DMS79 treated with DMSO at 0.1 percent for 48 hours (cell line): Measurements from ENCODE around the gene LYSMD3.
A peak's percentile ranks its signal among the peaks of the same experiment; 100 is the strongest.

Source experiments
- DNase-seq: peaks from one replicate; lab custom pipeline; 2025; lab: John Stamatoyannopoulos, UW

The LYSMD3 gene

DNA sequence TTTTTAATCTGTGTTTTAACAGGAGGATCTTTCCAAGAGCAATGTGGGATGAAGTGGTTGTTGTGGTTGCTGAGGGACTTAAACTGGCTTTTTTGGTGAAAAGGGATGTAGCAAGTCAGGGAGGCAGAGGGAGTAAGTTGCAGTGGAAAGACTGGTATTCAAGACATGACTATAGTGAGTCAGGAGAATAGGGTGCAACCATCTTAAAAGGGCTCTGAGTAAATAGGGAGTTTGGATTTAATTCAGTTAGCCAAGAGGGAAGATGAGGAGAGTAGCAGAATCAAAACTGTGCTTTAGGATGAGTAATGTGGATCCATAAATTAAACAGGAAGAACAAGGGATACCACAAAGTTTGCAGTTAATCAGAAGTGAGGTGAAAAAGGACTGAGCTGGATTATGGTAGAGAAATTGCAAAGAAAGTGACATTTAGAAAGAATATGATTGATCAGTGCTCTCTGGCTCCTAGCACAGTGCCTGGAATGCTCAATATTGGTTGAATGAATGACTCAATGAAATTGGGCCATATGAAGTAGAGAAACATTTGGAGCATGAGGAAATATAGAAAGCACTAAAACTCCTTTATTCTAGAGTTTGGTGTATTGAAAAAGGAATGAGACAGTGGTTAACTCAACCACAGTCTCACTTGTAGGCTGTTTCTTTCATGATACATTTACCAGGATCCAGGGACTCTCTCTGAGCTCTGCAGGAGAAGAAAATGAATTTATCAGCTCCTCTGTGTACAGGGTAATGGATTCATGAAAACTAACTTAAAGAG lies 49.6 kb downstream of the LYSMD3 start:
- no peak for DNase-seq

DNA sequence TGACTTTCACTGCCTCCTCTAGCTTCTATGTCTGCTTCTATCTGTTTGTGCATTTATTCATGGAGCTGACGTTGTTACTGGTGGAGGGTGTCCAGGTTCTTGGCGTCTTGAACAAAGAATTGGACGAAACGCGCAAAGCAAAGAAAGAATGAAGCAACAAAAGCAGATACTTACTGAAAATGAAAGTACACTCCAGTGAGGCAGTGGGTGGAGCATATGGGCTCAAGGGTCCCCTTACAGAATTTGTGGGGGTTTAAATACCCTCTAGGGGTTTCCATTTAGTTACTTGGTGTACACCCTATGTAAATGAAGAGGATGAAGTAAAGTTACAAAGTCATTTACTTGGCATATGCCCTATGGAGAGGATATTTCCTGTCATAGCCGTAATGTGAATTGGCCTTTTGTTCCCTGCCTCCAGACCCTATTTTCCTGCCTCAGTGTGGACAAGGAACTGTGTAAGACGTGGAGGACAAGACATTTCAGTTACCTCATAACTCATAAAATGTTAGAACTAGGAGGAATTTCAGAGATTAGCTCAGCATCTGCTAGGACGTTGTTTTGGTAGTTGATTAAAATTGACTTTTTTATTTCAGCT lies 51.7 kb downstream of the LYSMD3 start:
- DNase-seq: peak; percentile 29

DNA sequence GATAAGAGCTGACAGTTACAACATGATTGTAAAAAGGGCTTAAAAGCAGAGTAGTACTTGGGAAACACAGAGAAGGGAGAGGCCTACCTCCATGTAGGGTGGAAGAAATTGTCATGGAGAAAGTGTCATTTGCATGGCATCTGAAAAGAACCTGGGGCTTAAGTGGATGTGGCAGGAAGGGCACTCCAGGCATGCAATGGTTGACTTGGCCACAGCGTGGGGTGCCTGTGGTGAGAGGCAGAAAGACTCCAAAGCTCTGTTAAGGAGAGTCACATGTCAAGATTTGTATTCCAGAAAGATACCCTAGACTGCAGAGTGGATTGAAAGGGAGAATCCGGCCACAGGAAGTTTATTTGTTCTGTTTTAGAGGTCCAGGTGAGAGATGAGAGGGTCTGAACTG lies 52.3 kb downstream of the LYSMD3 start:
- peak; percentile 48 for DNase-seq

DNA sequence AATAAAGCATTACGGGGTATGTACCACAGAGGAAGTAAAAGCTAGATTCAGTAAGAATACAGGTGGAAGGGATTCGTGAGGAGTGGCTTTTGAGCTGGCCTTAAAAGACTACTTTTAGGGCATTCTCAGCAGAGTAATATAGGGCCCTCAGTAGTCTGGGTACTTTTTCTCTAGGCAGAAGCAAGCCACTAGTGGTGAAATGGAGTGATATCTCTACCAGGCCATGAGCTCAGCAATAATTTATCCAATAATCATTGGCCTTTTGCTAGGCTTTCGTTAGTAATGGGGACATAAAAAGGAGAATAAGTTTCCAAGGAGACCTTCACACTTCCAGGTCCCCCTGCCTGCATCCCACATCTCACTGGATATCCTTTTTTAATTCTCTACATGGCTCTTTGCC lies 53.0 kb downstream of the LYSMD3 start:
- DNase-seq: no peak

DNA sequence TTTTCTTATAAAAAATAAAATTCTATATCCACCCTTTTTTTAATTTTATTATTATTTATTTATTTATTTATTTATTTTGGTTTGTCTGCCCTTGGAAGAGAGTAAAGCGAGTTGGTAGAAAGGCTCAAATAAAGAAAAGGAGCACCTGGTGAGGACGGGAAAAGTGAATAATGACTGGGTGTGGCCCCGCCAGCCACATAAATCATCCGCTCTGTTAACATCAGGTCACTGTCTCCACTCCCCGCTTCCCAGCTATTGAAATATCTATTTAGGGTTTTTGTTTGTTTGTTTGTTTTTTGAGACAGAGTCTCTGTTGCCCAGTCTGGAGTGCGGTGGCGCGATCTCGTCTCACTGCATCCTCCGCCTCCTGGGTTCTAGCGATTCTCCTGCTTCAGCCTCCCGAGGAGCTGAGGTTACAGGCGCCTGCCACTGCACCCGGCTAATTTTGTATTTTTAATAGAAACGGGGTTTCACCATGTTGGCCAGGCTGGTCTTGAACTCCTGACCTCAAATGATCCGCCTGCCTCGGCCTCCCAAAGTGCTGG lies 53.9 kb downstream of the LYSMD3 start:
- DNase-seq: no peak

DNA sequence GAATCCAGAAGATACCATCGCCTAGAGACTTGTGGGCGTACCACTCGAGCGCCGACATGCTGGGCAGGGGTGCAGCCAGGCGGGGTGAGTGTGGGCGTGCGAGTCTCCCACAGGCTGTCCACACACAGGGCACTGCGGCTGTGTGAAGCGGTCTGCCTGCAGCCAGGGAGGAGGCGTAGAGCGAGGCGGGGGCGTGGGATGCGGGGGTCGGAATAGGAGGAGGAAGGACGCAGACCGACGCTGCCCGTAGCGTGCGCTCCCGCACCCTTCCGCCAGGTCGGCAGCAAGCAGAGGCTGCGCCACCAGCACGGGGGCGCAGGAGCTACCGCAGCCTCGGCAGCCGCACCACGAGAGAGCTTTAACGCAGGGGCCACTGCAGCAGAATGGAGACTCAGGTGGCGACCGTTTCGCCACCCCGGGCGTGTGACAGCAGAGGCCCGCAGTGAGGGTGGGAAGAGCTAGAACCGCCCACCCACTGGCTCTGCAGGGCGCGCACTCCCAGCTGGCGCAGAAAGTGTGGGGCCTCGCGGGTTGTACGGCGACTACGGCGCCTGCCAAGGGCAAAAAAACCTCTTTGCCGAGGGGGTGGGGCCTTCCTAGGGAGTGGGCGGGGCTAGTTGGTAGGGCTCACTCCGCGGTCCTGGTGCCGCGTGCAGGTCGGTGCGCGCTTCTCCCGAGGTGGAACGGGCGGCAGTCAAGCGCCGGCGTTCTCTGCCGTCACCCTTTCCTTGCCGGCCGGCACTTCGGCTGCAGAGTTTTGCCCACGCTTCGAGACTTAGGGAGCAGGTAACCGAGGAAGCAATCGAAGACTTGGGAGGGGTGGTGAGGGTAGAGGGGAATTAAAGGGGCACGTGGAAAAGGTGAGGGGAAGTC lies 54.9 kb downstream of the LYSMD3 start, which contains the start of the genes MBLAC2 and POLR3G:
Gene MBLAC2, minus strand, starts transcription at position 537 of the 873 bp plus-strand sequence. Its CDS starts 479 bp downstream, at position 58.
Gene POLR3G, plus strand, starts transcription at position 630 of the 873 bp plus-strand sequence. CDS start 10,704 bp downstream, outside the sequence.
- DNase-seq: peak; percentile 42

DNA sequence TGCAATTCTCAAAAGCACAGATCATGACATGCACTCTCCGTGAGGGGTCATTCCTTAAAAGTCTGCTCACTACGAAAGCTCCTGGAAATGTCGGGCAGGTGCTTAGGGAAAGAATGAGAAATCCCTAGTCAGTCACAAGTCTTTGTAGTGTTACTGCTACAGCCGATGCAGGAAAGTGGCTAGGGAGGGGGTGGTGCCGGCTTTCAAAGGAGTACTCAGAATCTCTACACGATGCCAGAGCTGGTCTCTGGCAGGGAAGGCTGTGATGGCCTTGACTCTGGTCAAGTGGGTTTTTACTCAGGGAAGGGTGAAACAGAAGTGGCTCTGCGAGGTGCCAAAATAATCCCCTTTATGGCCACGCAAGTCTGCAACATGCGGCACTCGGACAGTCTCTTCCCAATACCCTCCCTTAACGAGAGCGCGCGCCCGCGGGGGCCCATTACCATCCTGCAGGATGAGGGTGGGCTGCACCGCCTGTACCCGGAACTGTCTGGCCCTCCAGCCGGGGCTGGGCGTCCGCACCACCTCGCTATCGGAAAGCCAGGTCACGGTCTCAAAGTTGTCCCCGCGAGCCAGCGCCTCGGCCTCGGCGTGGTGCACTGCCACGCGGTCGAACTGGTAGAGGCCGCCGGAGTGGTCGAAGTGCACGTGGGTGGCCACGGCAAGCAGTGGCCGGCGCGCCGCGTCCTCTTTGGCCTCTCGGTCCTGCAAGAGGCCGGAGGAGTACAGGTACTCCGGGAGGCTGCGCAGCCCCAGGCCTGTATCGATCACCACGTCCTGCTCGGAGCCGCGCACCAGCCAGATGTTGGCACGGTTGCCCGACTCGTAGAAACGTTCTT lies 55.8 kb downstream of the LYSMD3 start:
- DNase-seq: peak; percentile 4

DNA sequence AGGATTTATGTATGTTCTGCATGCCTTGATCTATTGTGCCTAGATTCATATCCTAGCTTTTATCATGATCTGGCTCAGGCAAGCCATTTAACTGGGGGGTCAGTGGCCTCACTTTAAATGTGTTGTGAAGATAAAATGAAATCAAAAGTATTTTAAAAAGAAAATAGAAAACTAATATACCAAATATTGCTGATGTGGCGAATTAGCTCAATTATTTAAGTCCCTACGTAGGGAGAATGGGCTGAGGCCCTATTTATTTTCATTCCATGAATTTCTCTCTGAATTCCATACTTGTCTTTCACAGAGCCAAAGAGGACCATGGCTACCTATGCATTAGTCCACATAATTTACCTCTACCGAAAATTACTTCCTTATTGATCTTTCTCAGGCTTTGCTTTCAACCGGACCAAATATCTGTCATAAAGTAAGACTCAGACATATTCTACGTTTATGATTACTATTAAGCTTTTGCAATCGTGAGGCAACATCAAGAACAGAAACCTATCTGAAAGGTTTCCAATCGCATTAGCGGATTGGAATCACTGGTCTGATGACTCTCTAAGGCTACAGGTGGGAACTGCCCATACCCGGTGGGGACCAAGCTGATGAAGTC lies 56.5 kb downstream of the LYSMD3 start:
- DNase-seq: no peak
